GM12801 (cell line): ENCODE measurements around the gene HSPA9.

Experiments
- CTCF ChIP-seq: IDR thresholded peaks from one replicate; pipeline ENCODE4 v1.5.1; 2011; ENCODE audit warnings: control low read depth; ENCODE audit not compliant: insufficient read length; ENCODE audit errors: extremely low read depth

HSPA9 gene

DNA sequence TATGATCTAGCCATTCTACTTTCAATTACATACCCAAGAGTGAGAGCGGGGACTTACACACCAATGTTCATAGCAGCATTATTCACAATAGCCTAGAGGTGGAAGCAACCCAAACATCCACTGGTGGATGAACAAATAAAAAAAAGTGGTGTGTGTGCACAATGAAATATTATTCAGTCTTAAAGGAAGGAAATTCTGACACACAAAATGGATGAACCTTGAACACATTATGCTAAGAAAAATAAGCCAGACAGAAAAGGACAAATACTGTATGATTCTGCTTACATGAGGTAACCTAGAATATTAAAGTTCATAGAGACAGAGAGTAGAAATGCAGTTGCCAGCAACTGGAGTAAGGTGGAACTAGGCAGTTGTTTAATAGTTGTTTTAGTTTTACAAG, 54.2 kb downstream of the HSPA9 start:
- no peak for TF ChIP-seq CTCF

GRCh38 chr5:138517437-138517836, 57.8 kb downstream of the HSPA9 start:
- no peak for TF ChIP-seq CTCF

GRCh38 chr5:138515556-138516245, 59.5 kb downstream of the HSPA9 start:
- no peak for TF ChIP-seq CTCF

DNA sequence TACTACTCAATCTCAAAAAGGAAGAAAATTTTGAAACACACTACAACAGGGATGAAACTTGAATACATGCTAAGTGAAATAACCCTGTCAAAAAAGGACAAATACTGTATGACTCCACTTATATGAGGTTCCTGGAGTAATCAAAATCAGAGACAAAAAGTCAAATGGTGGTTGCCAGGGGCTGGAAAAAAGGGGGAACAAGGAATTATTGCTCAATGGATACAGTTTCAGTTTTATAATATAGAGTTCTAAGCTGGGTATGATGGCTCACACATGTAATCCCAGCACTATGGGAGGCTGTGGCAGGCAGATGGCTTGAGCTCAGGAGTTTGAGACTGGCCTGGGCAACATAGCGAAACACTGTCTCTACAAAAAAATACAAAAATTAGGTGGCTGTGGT, 61.2 kb downstream of the HSPA9 start:
- no peak for TF ChIP-seq CTCF

DNA sequence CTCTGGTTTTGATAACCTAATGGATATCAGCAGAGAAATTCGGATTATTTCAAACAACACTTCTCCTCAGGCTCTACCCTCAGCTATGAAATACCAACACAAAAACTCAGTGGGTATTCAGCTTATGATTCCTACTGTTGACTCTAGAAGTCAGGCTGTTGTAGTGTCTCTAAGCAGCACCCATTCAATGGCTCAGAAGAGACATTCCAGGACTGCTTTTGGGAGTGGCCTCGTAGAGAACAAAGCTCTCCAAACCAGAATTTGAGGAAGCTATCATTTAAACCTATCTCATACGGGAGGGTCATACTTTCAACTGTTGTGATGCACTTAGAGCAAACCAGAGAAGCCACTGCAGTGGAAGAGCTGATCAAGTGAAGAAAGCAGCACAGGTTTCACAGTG, 66.2 kb downstream of the HSPA9 start:
- TF ChIP-seq CTCF = no peak

- TF ChIP-seq CTCF = no peak
Measured at GRCh38 chr5:138506370-138507306, 68.6 kb downstream of the HSPA9 start.

GRCh38 chr5:138504799-138505198, 70.4 kb downstream of the HSPA9 start:
- no peak for TF ChIP-seq CTCF
